IMR-90 (cell line): ENCODE measurements around the gene RAB1B. TPM values are rescaled to one million over a fixed set of nuclear protein-coding genes. Genes with fewer than 3 reads are reported as not detected.

Experiments
- ATAC-seq: fragments of 200-7000 bp; cut with Tn5 transposase; 2 replicates; pipeline ENCODE4 v1.9.1; 2020; ENCODE audit warnings: low read depth, mild to moderate bottlenecking, moderate library complexity
- BruUV-seq: library from RNA; stranded (reverse); fragments of 400-500 nt; replicated peaks from 2 replicates; lab custom pipeline; 2021; lab: Mats Ljungman, UMichigan
- CTCF ChIA-PET: fragments of 300-600 bp; formaldehyde crosslinking; extraction: SDS; loops from one replicate; lab custom pipeline; 2021; ENCODE audit warnings: antibody characterized with exemption; lab: Yijun Ruan, JAX
- POLR2A ChIA-PET: fragments of 300-600 bp; sonication (Branson Sonifier 250); formaldehyde crosslinking; loops from one replicate; lab custom pipeline; 2022; ENCODE audit warnings: antibody characterized with exemption; ENCODE audit not compliant: unreplicated experiment; lab: Charles Lee
- DNase-seq: peaks from one replicate; pipeline ENCODE4 v3.0.0; 2013
- H2AFZ ChIP-seq: replicated peaks from 2 replicates; pipeline ENCODE3; 2013; ENCODE audit warnings: low read length, mild to moderate bottlenecking; ENCODE audit not compliant: poor library complexity
- H2AK5ac ChIP-seq: 2 replicates; pipeline ENCODE4 v1.6.1; 2013; ENCODE audit warnings: low read depth, low read length, inconsistent platforms
- H2AK9ac ChIP-seq: replicated peaks from 2 replicates; pipeline ENCODE3; 2013; ENCODE audit warnings: mild to moderate bottlenecking, low read depth, low read length, moderate library complexity; ENCODE audit not compliant: poor library complexity
- H2BK120ac ChIP-seq: 2 replicates; pipeline ENCODE4 v1.6.1; 2013; ENCODE audit warnings: low read depth, low read length, inconsistent platforms
- H2BK15ac ChIP-seq: 3 replicates; pipeline ENCODE4 v1.6.1; 2013; ENCODE audit warnings: low read depth, low read length, inconsistent platforms
- H2BK20ac ChIP-seq: 2 replicates; pipeline ENCODE4 v1.6.1; 2013; ENCODE audit warnings: low read depth, mild to moderate bottlenecking, inconsistent platforms, low read length, moderate library complexity
- H2BK5ac ChIP-seq: 2 replicates; pipeline ENCODE4 v1.6.1; 2013; ENCODE audit warnings: mild to moderate bottlenecking, low read depth, low read length, inconsistent platforms; ENCODE audit not compliant: poor library complexity, severe bottlenecking
- H3K14ac ChIP-seq: replicated peaks from 2 replicates; pipeline ENCODE4 v1.6.1; 2013; ENCODE audit warnings: low read depth, low read length, inconsistent platforms
- H3K18ac ChIP-seq: 2 replicates; pipeline ENCODE4 v1.6.1; 2013; ENCODE audit warnings: low read depth, low read length, control low read depth
- H3K23ac ChIP-seq: 2 replicates; pipeline ENCODE4 v1.6.1; 2013; ENCODE audit warnings: low read depth, low read length, inconsistent platforms
- H3K27ac ChIP-seq: 2 replicates; pipeline ENCODE4 v1.5.1; 2013; ENCODE audit warnings: mild to moderate bottlenecking, control low read depth, low read length; ENCODE audit not compliant: insufficient read depth
- H3K27me3 ChIP-seq: 2 replicates; pipeline ENCODE4 v1.6.1; 2013; ENCODE audit warnings: low read length; ENCODE audit not compliant: control insufficient read depth, insufficient read depth
- H3K36me3 ChIP-seq: 2 replicates; pipeline ENCODE4 v1.6.1; 2013; ENCODE audit warnings: low read length, mixed read lengths; ENCODE audit not compliant: control insufficient read depth, insufficient read depth
- H3K4ac ChIP-seq: 2 replicates; pipeline ENCODE4 v1.6.1; 2013; ENCODE audit warnings: low read depth, low read length, inconsistent platforms
- H3K4me1 ChIP-seq: 2 replicates; pipeline ENCODE4 v1.6.1; 2013; ENCODE audit warnings: low read length, mixed read lengths; ENCODE audit not compliant: control insufficient read depth, insufficient read depth
- H3K4me2 ChIP-seq: 2 replicates; pipeline ENCODE4 v1.6.1; 2013; ENCODE audit warnings: low read depth, mild to moderate bottlenecking, control low read depth, low read length, moderate library complexity
- H3K4me3 ChIP-seq: 2 replicates; pipeline ENCODE4 v1.5.1; 2013; ENCODE audit warnings: low read depth, mild to moderate bottlenecking, control low read depth, low read length, moderate library complexity; ENCODE audit not compliant: insufficient read depth
- H3K56ac ChIP-seq: 2 replicates; pipeline ENCODE4 v1.6.1; 2013; ENCODE audit warnings: low read length, inconsistent platforms; ENCODE audit not compliant: insufficient read depth; ENCODE audit errors: extremely low read depth
- H3K79me1 ChIP-seq, 2 experiments: 2 replicates each; pipeline ENCODE4 v1.6.1; 2013; ENCODE audit warnings: low read length in 2 of 2, inconsistent platforms in 1 of 2, low read depth in 1 of 2
- H3K9ac ChIP-seq: 2 replicates; pipeline ENCODE4 v1.6.1; 2013; ENCODE audit warnings: low read depth, low read length, control low read depth
- H3K9me1 ChIP-seq: 2 replicates; pipeline ENCODE4 v1.6.1; 2013; ENCODE audit warnings: low read length, inconsistent platforms; ENCODE audit not compliant: insufficient read depth
- H3K9me3 ChIP-seq: 2 replicates; pipeline ENCODE4 v1.6.1; 2013; ENCODE audit warnings: low read length; ENCODE audit not compliant: control insufficient read depth, insufficient read depth
- H4K20me1 ChIP-seq: 2 replicates; pipeline ENCODE4 v1.6.1; 2013; ENCODE audit warnings: low read length, inconsistent platforms; ENCODE audit not compliant: insufficient read depth
- H4K5ac ChIP-seq: 2 replicates; pipeline ENCODE4 v1.6.1; 2013; ENCODE audit warnings: mild to moderate bottlenecking, low read depth, low read length, control low read depth
- H4K8ac ChIP-seq, 2 experiments: 2 replicates each; pipeline ENCODE4 v1.6.1; 2013; ENCODE audit warnings: low read depth in 2 of 2, low read length in 2 of 2, control low read depth in 1 of 2, inconsistent platforms in 1 of 2
- H4K91ac ChIP-seq: 2 replicates; pipeline ENCODE4 v1.6.1; 2013; ENCODE audit warnings: low read depth, low read length, inconsistent platforms; ENCODE audit not compliant: insufficient read depth
- CHD1 ChIP-seq: IDR thresholded peaks from 2 replicates; pipeline ENCODE4 v1.6.1; 2012; ENCODE audit warnings: low read depth, low read length, improper control_type of control experiment
- NFE2L2 ChIP-seq: fragments of 150-350 bp; IDR thresholded peaks from 2 replicates; pipeline ENCODE4 v1.6.1; 2016; ENCODE audit warnings: low read depth, mild to moderate bottlenecking, low read length
- POLR2A ChIP-seq: IDR thresholded peaks from 2 replicates; pipeline ENCODE4 v1.6.1; 2012; ENCODE audit warnings: mild to moderate bottlenecking, low read depth, low read length
- RCOR1 ChIP-seq: IDR thresholded peaks from 2 replicates; pipeline ENCODE4 v1.6.1; 2012; ENCODE audit warnings: mild to moderate bottlenecking, low read length, improper control_type of control experiment; ENCODE audit not compliant: insufficient replicate concordance
- SMC3 ChIP-seq: fragments of 150-350 bp; IDR thresholded peaks from 2 replicates; pipeline ENCODE4 v1.6.1; 2016; ENCODE audit warnings: low read depth, mild to moderate bottlenecking, antibody characterized with exemption, low read length, moderate library complexity
- WGBS, 2 experiments: methylation state at CpG; one replicate each; pipeline versions ENCODE4 v1.1.5 to v1.1.7; 2013; ENCODE audit warnings: missing lambda C conversion rate in 2 of 2; ENCODE audit not compliant: insufficient read length in 1 of 2; ENCODE audit errors: extremely low coverage in 2 of 2; 5-methylcytosine and 5-hydroxymethylcytosine counted together
- dilution Hi-C: fragments of 300-500 bp; cut with HindIII; formaldehyde crosslinking; loops from one replicate; pipeline ENCODE4 v1.14.3; 2018; ENCODE audit warnings: low sequenced_read_pairs; ENCODE audit not compliant: unreplicated experiment
- in situ Hi-C: fragments of 300-500 bp; cut with MboI; formaldehyde crosslinking; loops from 3 replicates; pipeline ENCODE4 v1.14.3; 2019; ENCODE audit warnings: low sequenced_read_pairs, inconsistent platforms, mixed read lengths
- intact Hi-C: fragments of 100-400 bp; cut with micrococcal nuclease; formaldehyde crosslinking; loops from 2 replicates; pipeline ENCODE4 v1.10.0; 2022
- polyA plus RNA-seq, 3 experiments: library from polyadenylated mRNA; depleted of rRNA; stranded (reverse); fragments of >200 nt; gene quantifications; 2 replicates each; pipeline ENCODE4 v1.2.3, GENCODE V29; 2012; ENCODE audit warnings: low replicate concordance in 1 of 3
- total RNA-seq: library from RNA; depleted of rRNA; stranded (reverse); fragments of >200 nt; gene quantifications from 2 replicates; pipeline ENCODE4 v1.2.3, GENCODE V29; 2012
- TF ChIP-seq, protein P1 (sequence below): fragments of 150-350 bp; IDR thresholded peaks from 2 replicates; pipeline ENCODE4 v1.6.1; 2016; ENCODE audit warnings: low read depth, mild to moderate bottlenecking, low read length, moderate library complexity, borderline replicate concordance
- TF ChIP-seq, protein P2 (sequence below): fragments of 150-350 bp; IDR thresholded peaks from 2 replicates; pipeline ENCODE4 v1.6.1; 2017; ENCODE audit warnings: mild to moderate bottlenecking, antibody characterized with exemption, low read length, low read depth

Gene RAB1B
- total and polyA plus RNA-seq, 2 of the 4 experiments (the other 2 are of a cell fraction) = 83.7 to 248 TPM

DNA sequence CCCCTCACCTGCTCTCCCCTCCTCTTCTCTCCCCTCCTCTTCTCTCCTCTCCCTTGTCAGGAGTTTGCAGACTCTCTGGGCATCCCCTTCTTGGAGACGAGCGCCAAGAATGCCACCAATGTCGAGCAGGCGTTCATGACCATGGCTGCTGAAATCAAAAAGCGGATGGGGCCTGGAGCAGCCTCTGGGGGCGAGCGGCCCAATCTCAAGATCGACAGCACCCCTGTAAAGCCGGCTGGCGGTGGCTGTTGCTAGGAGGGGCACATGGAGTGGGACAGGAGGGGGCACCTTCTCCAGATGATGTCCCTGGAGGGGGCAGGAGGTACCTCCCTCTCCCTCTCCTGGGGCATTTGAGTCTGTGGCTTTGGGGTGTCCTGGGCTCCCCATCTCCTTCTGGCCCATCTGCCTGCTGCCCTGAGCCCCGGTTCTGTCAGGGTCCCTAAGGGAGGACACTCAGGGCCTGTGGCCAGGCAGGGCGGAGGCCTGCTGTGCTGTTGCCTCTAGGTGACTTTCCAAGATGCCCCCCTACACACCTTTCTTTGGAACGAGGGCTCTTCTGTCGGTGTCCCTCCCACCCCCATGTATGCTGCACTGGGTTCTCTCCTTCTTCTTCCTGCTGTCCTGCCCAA is 7.7 kb downstream of the RAB1B start:
- Histone ChIP-seq H3K9me3 (no peaks in the 10 kb centered on the region), H3K36me3 (peaks cover 46% of the 10 kb centered on the region), H3K27ac (no peak overlapping the region), H3K9ac (no peak overlapping the region), H2BK15ac (no peak overlapping the region), H3K4ac (no peak overlapping the region), H2BK5ac (no peak overlapping the region), H2AK5ac (no peak overlapping the region), H2AK9ac (no peak overlapping the region), H4K5ac (no peak overlapping the region), H3K18ac (no peak overlapping the region), H3K27me3 (no peaks in the 10 kb centered on the region; the same call in 1 of the 2 replicates), H4K20me1 (peaks cover 27% of the 10 kb centered on the region; the same call in 1 of the 2 replicates), H3K14ac (no peak overlapping the region), H3K9me1 (0 out of 2 replicates have a peak, but pooled peaks cover 3% of the 10 kb centered on the region), H3K4me3 (no peak overlapping the region), H3K23ac (no peak overlapping the region), H3K79me1 (peaks cover 10 to 20% of the 10 kb centered on the region in 2 experiments), H3K4me2 (no peak overlapping the region), H2AFZ (no peak overlapping the region), H3K56ac (no peak overlapping the region), H3K4me1 (peaks cover 3% of the 10 kb centered on the region; the same call in 1 of the 2 replicates), H4K8ac (no peak overlapping the region), H4K91ac (no peak overlapping the region), H2BK120ac (no peak overlapping the region), H2BK20ac (no peak overlapping the region)
- DNase-seq (no peak), ATAC-seq (no peak)
- TSS peak; percentile 58 for BruUV-seq
- ChIA-PET POLR2A (no interaction called here), CTCF (no interaction called here)
- WGBS, 2 experiments = 80% methylated on average over 1 of the region's 14 CpGs; no CpG with 5 or more reads in 1 of the 2 experiments
- TF ChIP-seq, protein P1, sequence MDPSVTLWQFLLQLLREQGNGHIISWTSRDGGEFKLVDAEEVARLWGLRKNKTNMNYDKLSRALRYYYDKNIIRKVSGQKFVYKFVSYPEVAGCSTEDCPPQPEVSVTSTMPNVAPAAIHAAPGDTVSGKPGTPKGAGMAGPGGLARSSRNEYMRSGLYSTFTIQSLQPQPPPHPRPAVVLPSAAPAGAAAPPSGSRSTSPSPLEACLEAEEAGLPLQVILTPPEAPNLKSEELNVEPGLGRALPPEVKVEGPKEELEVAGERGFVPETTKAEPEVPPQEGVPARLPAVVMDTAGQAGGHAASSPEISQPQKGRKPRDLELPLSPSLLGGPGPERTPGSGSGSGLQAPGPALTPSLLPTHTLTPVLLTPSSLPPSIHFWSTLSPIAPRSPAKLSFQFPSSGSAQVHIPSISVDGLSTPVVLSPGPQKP = no peak
- no peak for TF ChIP-seq SMC3
- no peak for TF ChIP-seq NFE2L2
- TF ChIP-seq POLR2A = no peak
- TF ChIP-seq, protein P2, sequence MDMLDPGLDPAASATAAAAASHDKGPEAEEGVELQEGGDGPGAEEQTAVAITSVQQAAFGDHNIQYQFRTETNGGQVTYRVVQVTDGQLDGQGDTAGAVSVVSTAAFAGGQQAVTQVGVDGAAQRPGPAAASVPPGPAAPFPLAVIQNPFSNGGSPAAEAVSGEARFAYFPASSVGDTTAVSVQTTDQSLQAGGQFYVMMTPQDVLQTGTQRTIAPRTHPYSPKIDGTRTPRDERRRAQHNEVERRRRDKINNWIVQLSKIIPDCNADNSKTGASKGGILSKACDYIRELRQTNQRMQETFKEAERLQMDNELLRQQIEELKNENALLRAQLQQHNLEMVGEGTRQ = no peak
- no peak for TF ChIP-seq CHD1
- TF ChIP-seq RCOR1 = no peak
- in situ Hi-C loops = no loop called here
- intact Hi-C loops = no loop called here
- dilution Hi-C loops = no loop called here
